ENCODE data around the gene CTRB1. TPM values are rescaled to one million over a fixed set of nuclear protein-coding genes. Genes with fewer than 3 reads are reported as not detected.

The CTRB1 gene
- total and polyA plus RNA-seq, 2 of the 13 experiments (the other 11 are each of a cell fraction or from before 2014, with no cell fraction given), result not detected

- TF ChIP-seq GTF2F1 (IDR thresholded peaks at IDR 0.05; ENCODE audit: low read length) (0 out of 2 replicates have a peak, but pooled peaks have one; percentile 47), HOXA3 (CRISPR knock-in tag; IDR thresholded peaks at IDR 0.05) (peak; percentile 55; the same call in 1 of the 2 replicates), SMAD1 (CRISPR knock-in tag; IDR thresholded peaks at IDR 0.05; ENCODE audit: borderline replicate concordance, low read depth) (no peak), MIER3 (CRISPR knock-in tag; IDR thresholded peaks at IDR 0.05; ENCODE audit: borderline replicate concordance) (no peak), ZBTB37 (CRISPR knock-in tag; IDR thresholded peaks at IDR 0.05) (no peak), ZNF776 (CRISPR knock-in tag; IDR thresholded peaks at IDR 0.05) (no peak), ZNF841 (CRISPR knock-in tag; IDR thresholded peaks at IDR 0.05; ENCODE audit: borderline replicate concordance) (no peak), SYNCRIP (IDR thresholded peaks at IDR 0.05; ENCODE audit: insufficient read depth, low read depth, low read length) (no peak), GABPB1 (CRISPR knock-in tag; IDR thresholded peaks at IDR 0.05) (peak; percentile 72), ZMYM4 (CRISPR knock-in tag; IDR thresholded peaks at IDR 0.05) (peak; percentile 58; the same call in 1 of the 2 replicates), MED8 (CRISPR knock-in tag; IDR thresholded peaks at IDR 0.05; ENCODE audit: insufficient replicate concordance) (peak; percentile 11), ZNF207 (IDR thresholded peaks at IDR 0.05; ENCODE audit: borderline replicate concordance) (no peak), NPAS2 (CRISPR knock-in tag; IDR thresholded peaks at IDR 0.05; ENCODE audit: borderline replicate concordance) (no peak), POLR2AphosphoS5 (IDR thresholded peaks at IDR 0.05; ENCODE audit: low read depth, low read length) (peak; percentile 57; the same call in 1 of the 2 replicates), ZNF337 (CRISPR knock-in tag; IDR thresholded peaks at IDR 0.05; ENCODE audit: borderline replicate concordance, low read depth) (no peak), ZNF343 (CRISPR knock-in tag; IDR thresholded peaks at IDR 0.05) (peak; percentile 65; the same call in 1 of the 2 replicates), ZNF772 (CRISPR knock-in tag; IDR thresholded peaks at IDR 0.05) (0 out of 2 replicates have a peak, but pooled peaks have one; percentile 58), HIC2 (CRISPR knock-in tag; IDR thresholded peaks at IDR 0.05; ENCODE audit: low read depth) (no peak), ZBTB7A (CRISPR knock-in tag; IDR thresholded peaks at IDR 0.05) (no peak), ZNF275 (CRISPR knock-in tag; IDR thresholded peaks at IDR 0.05; ENCODE audit: borderline replicate concordance) (peak; percentile 57; the same call in 1 of the 2 replicates), ZNF12 (CRISPR knock-in tag; IDR thresholded peaks at IDR 0.05) (peak; percentile 41; the same call in 1 of the 2 replicates), NRL (CRISPR knock-in tag; IDR thresholded peaks at IDR 0.05; ENCODE audit: borderline replicate concordance) (peak; percentile 61; the same call in 1 of the 2 replicates), RFX1 (IDR thresholded peaks at IDR 0.05) (no peak), ZNF557 (CRISPR knock-in tag; IDR thresholded peaks at IDR 0.05) (no peak), ZNF33B (CRISPR knock-in tag; IDR thresholded peaks at IDR 0.05) (no peak; the same call in 1 of the 2 replicates), ZBTB42 (CRISPR knock-in tag; IDR thresholded peaks at IDR 0.05) (no peak; the same call in 1 of the 2 replicates), TIGD3 (CRISPR knock-in tag; IDR thresholded peaks at IDR 0.05; ENCODE audit: borderline replicate concordance) (no peak)
Measured at GRCh38 chr16:75250809-75251279, 32.1 kb downstream of the CTRB1 start (continued).
